Mucosa of rectum (tissue), 2 donors: ENCODE measurements around the gene PAK4.

Experiments
- H3K27ac ChIP-seq, 2 donors: one replicate each; pipeline ENCODE4 v1.7.0; 2013; ENCODE audit warnings: inconsistent platforms in 2 of 2, low read depth in 2 of 2, low read length in 2 of 2
- H3K27me3 ChIP-seq, 2 donors: one replicate each; pipeline ENCODE4 v1.7.0; 2013; ENCODE audit warnings: low read length in 2 of 2; ENCODE audit not compliant: control insufficient read depth in 2 of 2, insufficient read depth in 2 of 2
- H3K36me3 ChIP-seq, 2 donors: one replicate each; pipeline ENCODE4 v1.7.0; 2013; ENCODE audit warnings: low read length in 2 of 2; ENCODE audit not compliant: control insufficient read depth in 2 of 2, insufficient read depth in 2 of 2
- H3K4me1 ChIP-seq, 2 donors: one replicate each; pipeline ENCODE4 v1.7.0; 2013; ENCODE audit warnings: low read length in 2 of 2, mild to moderate bottlenecking in 1 of 2; ENCODE audit not compliant: control insufficient read depth in 2 of 2, insufficient read depth in 2 of 2
- H3K4me3 ChIP-seq, 2 donors: one replicate each; pipeline ENCODE4 v1.7.0; 2013; ENCODE audit warnings: low read length in 2 of 2
- H3K9ac ChIP-seq, 2 donors: one replicate each; pipeline ENCODE4 v1.7.0; 2013; ENCODE audit warnings: low read length in 2 of 2, low read depth in 1 of 2, mild to moderate bottlenecking in 1 of 2
- H3K9me3 ChIP-seq, 2 donors: one replicate each; pipeline ENCODE4 v1.7.0; 2013; ENCODE audit warnings: low read length in 2 of 2; ENCODE audit not compliant: control insufficient read depth in 2 of 2
- donor health status: healthy.
- donor health status: Normal muscosa, but diverticular disease.

The PAK4 gene

DNA sequence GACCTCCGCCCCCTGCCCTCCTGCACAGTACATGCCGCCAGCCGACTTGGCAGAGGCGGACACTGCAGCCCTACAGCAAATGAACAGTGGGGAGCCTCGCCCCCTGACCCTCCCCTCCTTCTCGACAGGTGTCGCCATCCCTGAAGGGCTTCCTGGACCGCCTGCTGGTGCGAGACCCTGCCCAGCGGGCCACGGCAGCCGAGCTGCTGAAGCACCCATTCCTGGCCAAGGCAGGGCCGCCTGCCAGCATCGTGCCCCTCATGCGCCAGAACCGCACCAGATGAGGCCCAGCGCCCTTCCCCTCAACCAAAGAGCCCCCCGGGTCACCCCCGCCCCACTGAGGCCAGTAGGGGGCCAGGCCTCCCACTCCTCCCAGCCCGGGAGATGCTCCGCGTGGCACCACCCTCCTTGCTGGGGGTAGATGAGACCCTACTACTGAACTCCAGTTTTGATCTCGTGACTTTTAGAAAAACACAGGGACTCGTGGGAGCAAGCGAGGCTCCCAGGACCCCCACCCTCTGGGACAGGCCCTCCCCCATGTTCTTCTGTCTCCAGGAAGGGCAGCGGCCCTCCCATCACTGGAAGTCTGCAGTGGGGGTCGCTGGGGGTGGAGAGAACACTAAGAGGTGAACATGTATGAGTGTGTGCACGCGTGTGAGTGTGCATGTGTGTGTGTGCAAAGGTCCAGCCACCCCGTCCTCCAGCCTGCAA is 52.9 kb downstream of the PAK4 start:
- no peak overlapping the region for H3K9ac ChIP-seq
- H3K4me3 ChIP-seq: no peak overlapping the region
- H3K4me1 ChIP-seq: no peaks in the 10 kb centered on the region
- no peak overlapping the region for H3K27ac ChIP-seq
- no peaks in the 10 kb centered on the region for H3K27me3 ChIP-seq
- no peaks in the 10 kb centered on the region for H3K9me3 ChIP-seq
- H3K36me3 ChIP-seq: peaks cover 31 to 36% of the 10 kb centered on the region in 2 donors

DNA sequence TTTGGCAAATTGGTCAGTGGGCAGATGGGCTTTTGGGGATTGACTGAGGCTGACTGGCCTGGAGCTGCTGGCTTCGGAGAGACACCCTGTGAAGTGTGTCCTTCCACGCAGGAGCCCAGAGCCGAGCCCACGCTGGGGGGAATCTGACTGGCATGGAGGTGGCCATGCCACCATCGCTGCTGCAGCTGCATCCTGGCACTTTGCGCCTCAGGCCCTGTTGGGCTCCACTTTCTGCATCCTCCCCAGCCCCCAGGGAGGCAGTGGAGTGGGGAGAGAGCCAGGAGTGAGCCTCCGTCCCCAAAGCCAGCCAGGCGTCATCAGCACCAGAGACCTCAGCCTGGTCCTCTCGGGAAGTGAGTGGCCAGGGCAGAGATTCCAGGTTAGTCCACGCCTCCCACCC is 54.2 kb downstream of the PAK4 start:
- peaks cover 23 to 27% of the 10 kb centered on the region in 2 donors for H3K36me3 ChIP-seq
- H3K27ac ChIP-seq: no peak overlapping the region
- no peak overlapping the region for H3K4me3 ChIP-seq
- H3K27me3 ChIP-seq: no peaks in the 10 kb centered on the region
- no peaks in the 10 kb centered on the region for H3K9me3 ChIP-seq
- H3K9ac ChIP-seq: no peak overlapping the region
- H3K4me1 ChIP-seq: no peaks in the 10 kb centered on the region

DNA sequence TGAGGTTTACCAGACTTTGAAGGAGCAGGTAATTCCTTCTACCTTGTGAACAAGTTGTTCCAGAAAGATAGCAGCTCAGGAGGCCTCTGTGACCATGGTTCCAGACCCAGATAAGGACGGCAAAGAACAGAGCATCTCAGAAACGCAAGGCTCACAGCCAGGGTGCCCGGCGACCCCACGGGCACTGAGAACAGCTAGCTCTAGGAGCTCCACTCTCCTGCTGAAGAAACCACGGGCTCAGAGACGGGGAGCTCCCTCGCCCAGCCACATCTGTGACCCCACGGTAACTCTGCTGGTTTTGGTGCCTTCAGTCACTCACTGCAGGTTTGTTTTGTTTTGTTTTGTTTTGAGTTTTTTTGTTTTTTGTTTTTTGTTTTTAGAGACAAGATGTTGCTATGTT is 55.2 kb downstream of the PAK4 start:
- Histone ChIP-seq H3K9ac (no peak overlapping the region), H3K9me3 (no peaks in the 10 kb centered on the region), H3K4me3 (no peak overlapping the region), H3K27me3 (no peaks in the 10 kb centered on the region), H3K4me1 (no peaks in the 10 kb centered on the region), H3K27ac (no peak overlapping the region), H3K36me3 (peaks cover 19 to 24% of the 10 kb centered on the region in 2 donors)

DNA sequence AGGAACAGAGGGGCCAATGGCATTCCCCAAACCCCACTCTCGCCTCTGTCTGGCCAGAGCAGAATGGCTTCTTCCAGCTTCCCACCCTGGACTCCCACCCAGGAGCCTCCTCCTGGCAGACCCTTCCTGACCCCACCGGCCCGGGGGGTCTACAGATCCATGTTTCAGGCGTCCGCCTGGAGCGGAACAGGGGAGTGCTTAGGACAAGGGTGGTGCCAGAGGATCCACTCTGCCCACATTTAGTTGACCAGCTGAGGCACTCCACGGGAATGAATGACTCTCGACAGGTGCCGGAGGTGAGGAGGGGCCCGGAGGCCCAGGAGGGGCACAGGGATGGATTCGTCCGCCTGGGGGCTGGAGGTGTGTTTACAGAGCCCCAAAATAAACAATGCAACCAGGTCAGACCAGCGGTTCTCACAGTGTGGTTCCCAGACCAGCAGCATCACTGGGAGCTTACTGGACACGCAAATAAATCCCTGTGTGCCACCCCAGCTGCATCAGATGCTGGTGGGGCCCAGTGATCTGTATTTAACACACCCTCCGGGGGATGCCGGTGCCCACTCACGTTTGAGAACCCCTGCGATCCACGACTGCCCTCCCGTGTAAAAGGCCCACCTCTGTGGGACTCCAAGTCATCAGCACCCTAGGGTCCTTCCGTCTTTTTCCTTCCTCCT is 56.1 kb downstream of the PAK4 start:
- Histone ChIP-seq H3K9me3 (no peaks in the 10 kb centered on the region), H3K27ac (no peak overlapping the region), H3K27me3 (no peaks in the 10 kb centered on the region), H3K4me3 (no peak overlapping the region), H3K36me3 (peaks cover 12 to 16% of the 10 kb centered on the region in 2 donors), H3K4me1 (no peaks in the 10 kb centered on the region), H3K9ac (no peak overlapping the region)

DNA sequence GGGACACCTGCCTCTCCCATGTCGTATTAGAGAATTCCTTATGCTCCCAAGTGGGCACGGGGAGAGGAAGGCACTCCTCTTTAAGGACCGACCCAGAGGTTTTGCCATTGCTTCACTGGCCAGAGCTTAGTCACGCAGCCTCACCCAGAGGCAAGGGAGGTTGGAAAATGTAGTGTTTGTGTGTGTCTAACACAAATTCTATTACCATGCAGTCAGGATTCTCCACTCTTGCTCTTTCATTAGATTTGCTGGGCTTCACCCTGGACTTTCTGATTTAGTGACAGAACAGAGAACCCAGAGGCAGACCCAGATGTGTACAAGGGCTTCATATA is 56.6 kb downstream of the PAK4 start:
- Histone ChIP-seq H3K4me3 (no peak overlapping the region), H3K9me3 (no peaks in the 10 kb centered on the region), H3K4me1 (no peaks in the 10 kb centered on the region), H3K36me3 (peaks cover 12 to 15% of the 10 kb centered on the region in 2 donors), H3K27ac (no peak overlapping the region), H3K9ac (no peak overlapping the region), H3K27me3 (no peaks in the 10 kb centered on the region)

DNA sequence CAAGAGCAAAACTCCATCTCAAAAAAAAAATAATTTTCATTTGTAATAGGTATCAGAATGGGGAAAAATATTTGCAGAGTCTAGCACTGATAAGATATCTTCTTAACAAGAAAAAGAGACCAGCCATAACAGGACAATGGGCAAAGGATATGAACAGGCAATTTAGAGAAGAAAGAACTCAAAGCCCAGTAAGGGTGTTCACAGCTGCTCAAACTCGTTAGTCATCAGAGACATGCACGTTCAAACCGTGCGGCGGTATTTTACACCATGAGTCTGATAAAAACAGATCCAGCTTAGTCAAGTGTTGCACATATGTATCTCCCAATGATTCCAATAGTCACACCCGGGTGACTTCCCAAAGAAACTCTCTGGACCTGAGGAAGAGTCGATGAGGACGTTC is 57.5 kb downstream of the PAK4 start:
- peaks cover 2 to 3% of the 10 kb centered on the region in 2 donors for H3K27me3 ChIP-seq
- no peak overlapping the region for H3K9ac ChIP-seq
- no peak overlapping the region for H3K27ac ChIP-seq
- no peak overlapping the region for H3K4me3 ChIP-seq
- no peaks in the 10 kb centered on the region for H3K4me1 ChIP-seq
- peaks cover 7 to 11% of the 10 kb centered on the region in 2 donors for H3K36me3 ChIP-seq
- H3K9me3 ChIP-seq: no peaks in the 10 kb centered on the region

DNA sequence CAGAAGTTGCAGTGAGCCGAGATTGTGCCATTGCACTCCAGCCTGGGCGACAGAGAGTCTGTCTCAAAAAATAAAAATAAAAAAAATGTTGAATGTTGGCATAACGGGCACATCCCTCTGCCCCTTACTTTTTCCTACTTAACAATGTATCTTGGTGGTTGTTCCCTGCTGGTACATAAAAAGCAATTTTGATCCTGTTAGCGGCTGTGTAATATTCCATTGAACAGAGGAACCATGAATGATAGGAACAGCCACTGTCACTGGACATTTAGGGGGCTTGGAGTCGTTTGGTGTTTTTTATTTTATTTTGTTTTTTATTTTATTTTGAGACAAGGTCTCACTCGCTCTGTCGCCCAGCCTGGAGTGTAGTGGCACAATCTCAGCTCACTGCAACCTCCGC is 60.8 kb downstream of the PAK4 start:
- H3K36me3 ChIP-seq: no peaks in the 10 kb centered on the region
- no peak overlapping the region for H3K4me3 ChIP-seq
- H3K9ac ChIP-seq: no peak overlapping the region
- no peak overlapping the region for H3K27ac ChIP-seq
- peaks cover 3 to 8% of the 10 kb centered on the region in 2 donors for H3K27me3 ChIP-seq
- no peaks in the 10 kb centered on the region for H3K4me1 ChIP-seq
- no peaks in the 10 kb centered on the region for H3K9me3 ChIP-seq

DNA sequence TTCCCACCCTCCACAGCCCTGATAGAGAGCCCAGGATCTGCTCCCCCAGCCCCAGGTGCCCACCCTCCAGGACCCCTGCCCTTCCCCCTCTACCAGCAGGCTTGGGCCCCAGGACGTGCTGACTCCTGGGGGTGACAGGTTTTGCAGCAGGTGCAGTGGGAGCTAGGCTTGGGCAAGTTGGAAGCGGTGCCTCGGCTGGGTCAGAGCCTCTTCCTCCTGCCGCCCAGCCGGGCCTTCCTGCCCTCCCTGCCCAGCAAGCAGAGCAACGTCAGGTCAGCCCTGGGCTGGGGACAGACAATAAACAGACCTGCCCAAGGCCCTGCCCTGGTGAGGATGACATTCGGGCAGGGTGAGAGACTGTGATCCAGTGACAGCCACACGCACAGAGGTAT is 62.0 kb downstream of the PAK4 start:
- Histone ChIP-seq H3K4me3 (no peak overlapping the region), H3K9me3 (no peaks in the 10 kb centered on the region), H3K36me3 (no peaks in the 10 kb centered on the region), H3K27ac (no peak overlapping the region), H3K27me3 (peaks cover 3 to 8% of the 10 kb centered on the region in 2 donors), H3K4me1 (no peaks in the 10 kb centered on the region), H3K9ac (no peak overlapping the region)

DNA sequence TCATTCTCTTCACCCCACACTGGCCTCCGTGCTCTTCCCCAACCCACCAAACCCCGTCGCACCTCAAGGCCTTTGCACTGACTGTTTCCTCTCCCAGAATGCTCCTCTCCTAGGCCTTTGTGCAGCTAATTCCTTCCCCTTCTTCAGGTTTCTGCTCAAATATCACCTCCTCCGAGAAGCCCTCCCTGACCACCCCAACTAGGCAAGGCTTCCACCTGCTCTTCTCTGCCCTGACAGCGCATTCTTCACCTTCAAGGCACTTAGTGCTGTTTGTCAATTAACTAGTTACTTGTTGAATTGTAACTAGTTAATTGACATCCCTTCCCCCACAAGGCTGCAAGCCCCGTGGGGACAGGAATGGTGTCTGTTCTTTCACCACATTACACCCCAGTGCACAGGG is 63.4 kb downstream of the PAK4 start:
- Histone ChIP-seq H3K4me1 (peaks cover 0 to 5% of the 10 kb centered on the region in 2 donors), H3K36me3 (no peaks in the 10 kb centered on the region), H3K4me3 (no peak overlapping the region), H3K27ac (no peak overlapping the region), H3K9me3 (no peaks in the 10 kb centered on the region), H3K27me3 (peaks cover 5 to 8% of the 10 kb centered on the region in 2 donors), H3K9ac (no peak overlapping the region)

DNA sequence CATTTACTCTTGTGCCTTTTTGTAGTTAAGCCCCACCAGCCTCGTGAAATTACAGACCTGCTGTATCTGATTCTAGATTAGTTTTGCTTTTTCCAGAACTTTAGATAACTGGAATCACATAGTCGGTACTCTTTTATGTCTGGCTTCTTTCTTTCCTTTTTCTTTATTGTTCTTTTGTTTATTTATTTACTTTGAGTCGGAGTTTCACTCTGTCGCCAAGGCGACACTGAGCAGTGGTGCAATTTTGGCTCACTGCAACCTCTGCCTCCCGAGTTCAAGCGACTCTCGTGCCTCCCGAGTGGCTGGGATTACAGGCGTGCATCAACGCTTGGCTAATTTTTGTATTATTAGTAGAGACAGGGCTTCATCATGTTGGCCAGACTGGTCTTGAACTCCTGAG is 65.2 kb downstream of the PAK4 start:
- H3K4me1 ChIP-seq: peaks cover 0 to 5% of the 10 kb centered on the region in 2 donors
- H3K36me3 ChIP-seq: no peaks in the 10 kb centered on the region
- peaks cover 13 to 14% of the 10 kb centered on the region in 2 donors for H3K27me3 ChIP-seq
- no peak overlapping the region for H3K27ac ChIP-seq
- no peak overlapping the region for H3K4me3 ChIP-seq
- no peaks in the 10 kb centered on the region for H3K9me3 ChIP-seq
- H3K9ac ChIP-seq: no peak overlapping the region
